ENCODE data around the gene GPR137B. TPM values are rescaled to one million over a fixed set of nuclear protein-coding genes. Genes with fewer than 3 reads are reported as not detected.

The GPR137B gene
- total RNA-seq, 1 donor from 2014 or later: 36.8 TPM

DNA sequence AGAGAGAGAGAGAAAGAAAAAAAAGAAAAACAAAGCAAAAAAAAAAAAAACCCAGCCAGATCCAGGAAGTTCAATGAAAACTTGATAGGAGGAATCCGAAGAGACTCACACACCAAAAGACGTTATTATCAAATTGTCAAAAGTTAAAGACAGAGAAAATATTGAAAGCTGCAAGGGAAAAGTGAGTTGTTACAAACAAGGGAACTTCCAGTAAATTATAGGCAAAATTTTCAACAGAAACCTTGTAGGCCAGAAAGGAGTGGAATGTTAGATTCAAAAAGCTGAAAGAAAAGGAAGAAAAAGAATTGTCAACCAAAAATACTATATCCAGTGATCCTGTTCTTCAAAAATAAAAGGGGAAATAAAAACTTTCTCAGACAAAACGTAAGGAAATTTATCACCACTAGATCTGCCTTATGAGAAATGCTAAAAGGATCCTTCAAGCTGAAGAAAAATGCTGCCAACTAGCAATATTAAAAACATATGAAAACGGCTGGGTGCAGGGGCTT is 115.8 kb downstream of the GPR137B start:
- DNase-seq (ENCODE audit: low spot score): no peak

Other genes starting within 250 kb of the GPR137B start
- 89.3 TPM for gene NID1, start 77.4 kb upstream of the GPR137B start, total RNA-seq
- 11.8 TPM for gene ERO1B, start 139.4 kb downstream of the GPR137B start, total RNA-seq